LoVo (cell line): ENCODE measurements around the gene OR10AD1.

Source experiments
- DNase-seq: peaks from one replicate; pipeline ENCODE4 v3.0.0-alpha.2; 2016; ENCODE audit warnings: low spot score

Gene OR10AD1

GRCh38 chr12:48191096-48191495 lies 12.0 kb downstream of the OR10AD1 start:
- no peak for DNase-seq

DNA sequence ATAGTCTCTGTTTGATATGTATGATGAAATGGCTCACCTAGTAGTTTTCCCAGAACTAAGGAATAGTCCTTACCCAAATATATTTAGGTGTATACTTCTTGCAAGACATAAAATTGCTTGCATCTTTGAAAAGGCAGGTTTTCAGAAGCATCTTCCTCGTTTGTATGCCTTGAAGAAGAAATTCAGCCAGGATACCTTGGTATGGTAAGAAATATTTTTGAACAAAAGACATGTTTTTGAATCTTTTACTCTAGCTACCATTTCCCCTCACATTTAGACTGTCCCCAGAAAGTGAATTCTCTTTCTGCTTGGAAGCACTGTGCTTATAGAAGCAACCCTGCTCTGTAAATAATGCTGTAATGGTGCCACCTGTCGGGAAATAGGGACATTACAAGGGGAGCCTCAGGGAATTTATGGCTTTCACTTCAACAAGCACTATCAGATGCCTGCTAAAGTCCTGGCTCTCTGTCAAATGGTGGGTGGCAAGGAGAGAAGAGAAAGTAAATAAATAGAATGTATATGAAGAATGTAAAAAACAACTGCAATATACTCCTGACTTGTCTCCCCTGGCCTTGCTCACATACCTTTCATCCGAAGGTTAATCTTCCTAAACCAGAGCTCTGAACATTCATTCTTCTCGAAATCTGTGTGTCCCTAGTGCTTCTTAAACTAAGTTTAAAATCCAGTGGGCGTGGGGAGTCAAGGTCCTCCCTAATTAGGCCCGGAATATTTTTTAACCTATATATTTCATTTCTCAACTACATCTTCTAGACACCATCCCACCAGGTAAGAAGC lies 13.6 kb downstream of the OR10AD1 start:
- DNase-seq, result peak; percentile 77

DNA sequence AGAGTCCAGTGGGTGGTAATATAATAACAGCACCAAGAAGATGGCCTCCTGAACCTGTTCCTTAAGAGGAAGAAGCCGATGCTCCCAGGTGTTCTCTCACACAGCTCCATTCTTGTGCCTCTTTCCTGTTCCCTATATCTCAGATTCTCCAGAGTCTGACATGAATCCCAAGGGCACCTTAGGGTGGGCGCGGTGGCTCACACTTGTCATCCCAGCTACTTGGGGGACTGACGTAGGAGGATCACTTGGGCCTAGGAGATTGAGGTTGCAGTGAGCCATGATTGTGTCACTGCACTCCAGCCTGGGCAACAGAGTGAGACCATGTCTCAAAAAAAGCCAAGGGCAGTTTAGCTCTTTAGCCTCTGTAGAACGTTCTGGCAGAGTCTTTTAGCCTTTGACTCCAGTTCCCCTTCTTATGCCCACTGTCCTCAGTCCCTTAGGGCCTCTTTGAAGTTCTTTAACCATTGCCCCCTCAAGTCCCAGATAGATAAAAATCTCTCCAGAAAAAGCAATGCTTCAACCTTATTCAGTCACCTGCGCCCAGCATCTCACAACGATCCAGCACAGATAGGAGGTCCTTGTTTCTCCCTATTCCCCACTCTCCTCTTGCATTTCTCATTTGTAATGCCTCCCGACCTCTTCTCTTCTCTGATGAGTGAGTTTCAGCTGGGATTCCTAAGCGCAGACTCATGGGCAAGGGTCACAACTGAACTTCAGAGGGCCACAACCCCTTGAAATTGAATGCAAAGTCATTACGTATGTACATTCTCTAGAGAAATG lies 15.0 kb downstream of the OR10AD1 start:
- DNase-seq, result no peak

GRCh38 chr12:48185181-48185919 lies 17.7 kb downstream of the OR10AD1 start:
- no peak for DNase-seq

GRCh38 chr12:48184549-48184922 lies 18.6 kb downstream of the OR10AD1 start:
- DNase-seq, result no peak

GRCh38 chr12:48183876-48184548 lies 19.1 kb downstream of the OR10AD1 start:
- DNase-seq, result no peak

- DNase-seq, result peak; percentile 49
Measured at GRCh38 chr12:48183091-48183875, 19.8 kb downstream of the OR10AD1 start, which contains the start of gene CCDC184. CCDC184 (plus strand) TSS chr12:48183644; CDS start chr12:48184123, 479 bp downstream.

DNA sequence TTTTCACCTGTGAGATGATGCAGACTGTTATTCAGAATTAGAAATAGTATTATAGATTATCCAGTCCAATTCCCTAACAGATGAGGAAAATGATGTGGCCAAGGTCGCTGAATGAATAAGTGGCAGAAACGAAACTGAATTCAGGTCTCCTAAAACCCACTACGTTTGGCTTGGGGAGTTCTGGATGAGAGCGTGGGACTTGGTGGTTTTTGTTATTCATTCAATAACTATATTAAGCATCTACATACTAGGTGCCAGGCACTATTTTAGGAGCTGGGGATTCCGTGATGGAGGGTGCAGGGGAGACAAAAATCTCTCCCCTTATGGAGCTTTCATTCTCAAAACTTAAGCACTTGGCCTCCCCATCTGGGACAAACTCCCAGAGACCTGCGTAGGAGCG lies 20.5 kb downstream of the OR10AD1 start:
- no peak for DNase-seq

- no peak for DNase-seq
Measured at GRCh38 chr12:48180857-48181495, 22.1 kb downstream of the OR10AD1 start.

DNA sequence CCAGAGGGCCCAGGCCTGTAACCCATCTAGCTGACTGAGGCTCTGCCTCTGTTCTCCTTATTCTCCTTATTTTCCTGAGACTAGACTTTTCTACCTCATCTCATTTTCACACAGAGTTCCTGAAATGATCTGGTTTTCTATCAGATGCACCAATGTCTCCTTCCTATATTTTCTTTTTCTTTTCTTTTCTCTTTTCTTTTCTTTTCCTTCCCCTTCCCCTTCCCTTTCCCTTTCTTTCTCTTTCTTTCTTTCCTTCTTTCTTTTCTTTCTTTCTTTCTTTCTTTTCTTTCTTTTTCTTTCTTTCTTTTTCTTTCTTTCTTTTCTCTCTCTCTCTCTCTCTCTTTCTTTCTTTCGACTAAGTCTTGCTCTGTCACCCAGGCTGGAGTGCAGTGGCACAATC lies 22.7 kb downstream of the OR10AD1 start:
- no peak for DNase-seq

GRCh38 chr12:48179466-48179865 lies 23.6 kb downstream of the OR10AD1 start:
- no peak for DNase-seq

GRCh38 chr12:48177982-48178381 lies 25.1 kb downstream of the OR10AD1 start:
- DNase-seq, result no peak

- no peak for DNase-seq
Measured at GRCh38 chr12:48176417-48176751, 26.7 kb downstream of the OR10AD1 start.

GRCh38 chr12:48175613-48176416 lies 27.3 kb downstream of the OR10AD1 start:
- DNase-seq, result no peak

GRCh38 chr12:48169011-48169410 lies 34.1 kb downstream of the OR10AD1 start:
- no peak for DNase-seq

DNA sequence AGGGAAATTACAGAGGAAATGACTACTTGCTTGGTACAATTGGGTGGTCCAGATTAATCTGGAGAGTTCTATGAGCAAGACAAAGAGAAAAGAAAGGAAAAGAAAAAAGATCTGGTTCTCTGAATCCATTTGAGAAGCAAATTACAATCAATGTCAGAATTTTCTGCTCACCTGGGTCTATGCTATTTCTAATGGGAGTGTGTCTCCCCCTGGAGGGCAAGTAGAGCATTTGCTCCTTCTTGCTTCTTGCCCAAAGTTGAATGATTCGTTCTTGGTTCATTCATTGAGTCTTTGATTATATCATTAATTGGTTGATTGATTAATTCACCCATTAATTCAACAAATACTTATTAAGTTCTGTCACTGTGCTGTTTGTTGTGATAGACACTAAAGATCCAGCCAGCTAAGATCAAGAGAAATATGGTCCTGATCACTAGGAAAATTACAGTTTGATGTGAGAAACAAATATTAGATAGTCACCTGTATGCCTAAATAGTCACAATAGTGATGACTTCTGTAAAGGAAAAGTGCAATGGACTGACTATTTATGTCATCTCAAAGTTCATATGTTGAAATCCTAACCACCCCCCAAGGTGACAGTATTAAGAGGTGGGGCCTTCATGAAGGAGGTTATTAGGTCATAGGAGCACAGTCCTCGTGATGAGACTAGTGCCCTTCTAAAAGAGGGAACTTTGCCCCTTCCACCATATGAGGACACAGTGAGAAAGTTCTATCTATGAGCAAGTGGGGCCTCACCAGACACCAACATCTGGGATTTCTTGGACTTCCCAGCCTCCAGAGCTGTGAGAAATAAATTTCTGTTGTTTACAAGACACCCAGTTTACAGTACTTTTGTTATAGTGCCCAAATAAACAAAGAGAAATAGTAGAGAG lies 37.8 kb downstream of the OR10AD1 start:
- DNase-seq, result peak; percentile 76

- no peak for DNase-seq
Measured at GRCh38 chr12:48164451-48164850, 38.6 kb downstream of the OR10AD1 start.

GRCh38 chr12:48163150-48163747 lies 39.8 kb downstream of the OR10AD1 start:
- DNase-seq, result no peak

DNA sequence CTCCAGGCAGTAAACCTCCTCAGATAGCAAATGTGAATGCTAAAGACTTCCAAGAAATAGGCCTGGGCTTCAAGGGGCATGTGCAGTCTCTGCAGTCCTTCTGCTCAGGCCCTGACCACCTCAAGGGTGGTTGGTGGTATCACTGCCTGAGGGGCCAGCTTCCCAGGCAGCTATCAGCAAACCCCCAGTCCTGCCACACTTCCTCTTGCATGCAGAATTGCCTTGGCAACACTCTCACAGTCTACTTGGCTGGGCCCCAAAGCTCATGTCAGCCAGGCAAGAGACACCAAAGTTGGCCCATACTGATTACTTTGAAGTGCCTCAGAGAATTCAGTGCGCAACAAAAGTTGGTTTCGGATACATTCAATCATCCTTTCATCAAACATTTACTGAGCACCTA lies 42.3 kb downstream of the OR10AD1 start:
- DNase-seq, result no peak
